ENCODE results near the gene ABAT.
"Not testable (repeated sequence)": the region's sequence is repeated elsewhere in the genome, so short reads cannot be mapped to it uniquely, and the experiment has no call there.

ABAT gene

GRCh38 chr16:8645141-8645521 lies 29.3 kb upstream of the ABAT start:
- Mint-ChIP-seq H3K4me1 (peaks cover 15% of the 10 kb centered on the region), H3K27me3 (no peaks in the 10 kb centered on the region)

GRCh38 chr16:8645831-8646230 lies 28.6 kb upstream of the ABAT start:
- Mint-ChIP-seq H3K4me1 (peaks cover 15% of the 10 kb centered on the region), H3K27me3 (no peaks in the 10 kb centered on the region), H3K4me3 (no peak overlapping the region), H3K27ac (no peak overlapping the region), H3K9me3 (no peaks in the 10 kb centered on the region)
- ATAC-seq (no peak), DNase-seq (no peak)

More at GRCh38 chr16:8645141-8645521, 29.3 kb upstream of the ABAT start:
- peak overlapping the region; percentile 85 to 92 for H3K27ac Mint-ChIP-seq
- ATAC-seq (no peak), DNase-seq (no peak)
- no peaks in the 10 kb centered on the region for H3K9me3 Mint-ChIP-seq
- H3K4me3 Mint-ChIP-seq = no peak overlapping the region

GRCh38 chr16:8646326-8647053 lies 27.9 kb upstream of the ABAT start:
- no peak for DNase-seq
- ATAC-seq = no peak
- peak overlapping the region in 1 of 2 donors; percentile 45 for H3K27ac Mint-ChIP-seq
- H3K27me3 Mint-ChIP-seq = no peaks in the 10 kb centered on the region
- peaks cover 15% of the 10 kb centered on the region for H3K4me1 Mint-ChIP-seq
- H3K9me3 Mint-ChIP-seq = no peaks in the 10 kb centered on the region
- H3K4me3 Mint-ChIP-seq = no peak overlapping the region

GRCh38 chr16:8647721-8648318 lies 26.6 kb upstream of the ABAT start:
- DNase-seq (no peak), ATAC-seq (no peak)
- peak overlapping the region in 1 of 2 donors; percentile 48 for H3K27ac Mint-ChIP-seq
- peaks cover 15% of the 10 kb centered on the region for H3K4me1 Mint-ChIP-seq
- no peaks in the 10 kb centered on the region for H3K9me3 Mint-ChIP-seq
- H3K27me3 Mint-ChIP-seq = no peaks in the 10 kb centered on the region
- H3K4me3 Mint-ChIP-seq = no peak overlapping the region

- ATAC-seq = no peak
- no peak for DNase-seq
- H3K27me3 Mint-ChIP-seq = no peaks in the 10 kb centered on the region
- H3K9me3 Mint-ChIP-seq = no peaks in the 10 kb centered on the region
- no peak overlapping the region for H3K27ac Mint-ChIP-seq
- H3K4me1 Mint-ChIP-seq = peaks cover 14% of the 10 kb centered on the region
- H3K4me3 Mint-ChIP-seq = no peak overlapping the region
Observed at GRCh38 chr16:8648877-8649276, 25.5 kb upstream of the ABAT start.

GRCh38 chr16:8649829-8650554 lies 24.4 kb upstream of the ABAT start:
- Mint-ChIP-seq H3K9me3 (no peaks in the 10 kb centered on the region), H3K4me1 (peaks cover 3% of the 10 kb centered on the region), H3K27me3 (no peaks in the 10 kb centered on the region), H3K27ac (no peak overlapping the region), H3K4me3 (no peak overlapping the region)
- ATAC-seq (no peak), DNase-seq (no peak)

GRCh38 chr16:8651958-8652357 lies 22.5 kb upstream of the ABAT start:
- H3K9me3 Mint-ChIP-seq, H3K4me3 Mint-ChIP-seq, ATAC-seq, H3K4me1 Mint-ChIP-seq, H3K27me3 Mint-ChIP-seq, H3K27ac Mint-ChIP-seq, DNase-seq: not testable (repeated sequence)

- Mint-ChIP-seq H3K4me1 (peaks cover 6% of the 10 kb centered on the region), H3K9me3 (no peaks in the 10 kb centered on the region), H3K27me3 (no peaks in the 10 kb centered on the region), H3K4me3 (no peak overlapping the region), H3K27ac (no peak overlapping the region)
- DNase-seq (peak; percentile 36 to 43), ATAC-seq (peak; percentile 87)
Observed at GRCh38 chr16:8655184-8655717, 19.2 kb upstream of the ABAT start.

- Mint-ChIP-seq H3K9me3 (no peaks in the 10 kb centered on the region), H3K27me3 (no peaks in the 10 kb centered on the region), H3K27ac (no peak overlapping the region), H3K4me3 (no peak overlapping the region), H3K4me1 (peaks cover 6% of the 10 kb centered on the region)
- no peak for ATAC-seq
- DNase-seq = no peak
Observed at GRCh38 chr16:8656376-8656775, 18.0 kb upstream of the ABAT start.

GRCh38 chr16:8660841-8661301 lies 13.5 kb upstream of the ABAT start:
- ATAC-seq (peak; percentile 61), DNase-seq (peak; percentile 19 to 21)
- Mint-ChIP-seq H3K4me3 (no peak overlapping the region), H3K27me3 (no peaks in the 10 kb centered on the region), H3K27ac (no peak overlapping the region), H3K9me3 (no peaks in the 10 kb centered on the region), H3K4me1 (no peaks in the 10 kb centered on the region)

GRCh38 chr16:8661703-8662102 lies 12.7 kb upstream of the ABAT start:
- DNase-seq = no peak
- H3K9me3 Mint-ChIP-seq = no peaks in the 10 kb centered on the region
- no peak for ATAC-seq

GRCh38 chr16:8663192-8664089 lies 11.0 kb upstream of the ABAT start:
- DNase-seq (no peak), ATAC-seq (no peak)
- Mint-ChIP-seq H3K4me3 (no peak overlapping the region), H3K9me3 (no peaks in the 10 kb centered on the region), H3K27ac (no peak overlapping the region), H3K27me3 (no peaks in the 10 kb centered on the region), H3K4me1 (no peaks in the 10 kb centered on the region)

More at GRCh38 chr16:8661703-8662102, 12.7 kb upstream of the ABAT start:
- H3K4me3 Mint-ChIP-seq = no peak overlapping the region
- H3K4me1 Mint-ChIP-seq = no peaks in the 10 kb centered on the region
- no peaks in the 10 kb centered on the region for H3K27me3 Mint-ChIP-seq
- H3K27ac Mint-ChIP-seq = no peak overlapping the region

- H3K27me3 Mint-ChIP-seq = no peaks in the 10 kb centered on the region
- H3K4me1 Mint-ChIP-seq = no peaks in the 10 kb centered on the region
- no peak overlapping the region for H3K27ac Mint-ChIP-seq
- H3K4me3 Mint-ChIP-seq = no peak overlapping the region
- ATAC-seq = no peak
- no peak for DNase-seq
- H3K9me3 Mint-ChIP-seq = no peaks in the 10 kb centered on the region
Observed at GRCh38 chr16:8665529-8665928, 8.9 kb upstream of the ABAT start.

- H3K4me3 Mint-ChIP-seq = no peak overlapping the region
- peak overlapping the region in 1 of 2 donors; percentile 36 for H3K27ac Mint-ChIP-seq
- ATAC-seq = no peak
- no peaks in the 10 kb centered on the region for H3K9me3 Mint-ChIP-seq
- H3K27me3 Mint-ChIP-seq = no peaks in the 10 kb centered on the region
- no peaks in the 10 kb centered on the region for H3K4me1 Mint-ChIP-seq
- no peak for DNase-seq
Observed at GRCh38 chr16:8667492-8667891, 6.9 kb upstream of the ABAT start.

- Mint-ChIP-seq H3K27ac (peak overlapping the region in 1 of 2 donors; percentile 27), H3K9me3 (no peaks in the 10 kb centered on the region), H3K4me1 (no peaks in the 10 kb centered on the region), H3K27me3 (no peaks in the 10 kb centered on the region), H3K4me3 (no peak overlapping the region)
- DNase-seq (no peak), ATAC-seq (no peak)
Observed at GRCh38 chr16:8668113-8668512, 6.3 kb upstream of the ABAT start.

Data from stimulated activated naive CD8-positive, alpha-beta T cell treated with anti-CD3 and anti-CD28 coated beads, Interleukin-15, amount 100 ng/mL, for 72 hours (primary cell).